Measurements from ENCODE around the gene SEMA6D. TPM values are rescaled to one million over a fixed set of nuclear protein-coding genes. Genes with fewer than 3 reads are reported as not detected.

The SEMA6D gene
- total RNA-seq, 1 experiment from 2014 or later: 0.91 TPM

GRCh38 chr15:47732248-47732647 lies 14.9 kb downstream of the SEMA6D start:
- no TSS peak for BruUV-seq (replicated peaks)

GRCh38 chr15:47733085-47733484 lies 15.8 kb downstream of the SEMA6D start:
- Histone ChIP-seq H3K9ac (ENCODE audit: low read length) (no peak overlapping the region), H3K4me1 (ENCODE audit: insufficient read depth, low read length) (no peaks in the 10 kb centered on the region), H3K9me3 (ENCODE audit: low read length) (no peaks in the 10 kb centered on the region), H3K27ac (ENCODE audit: low read length) (no peak overlapping the region), H3K9me2 (replicated peaks; ENCODE audit: low read length) (no peaks in the 10 kb centered on the region), H3K36me3 (ENCODE audit: low read depth, low read length) (no peaks in the 10 kb centered on the region), H2AFZ (ENCODE audit: low read length) (no peak overlapping the region), H3F3A (ENCODE audit: low read length, unreplicated experiment) (no peaks in the 10 kb centered on the region), H3K4me2 (ENCODE audit: low read length) (no peak overlapping the region), H3K4me3 (ENCODE audit: low read length) (no peak overlapping the region), H4K20me1 (ENCODE audit: low read length) (no peaks in the 10 kb centered on the region), H3K79me2 (ENCODE audit: low read length) (no peaks in the 10 kb centered on the region), H3K27me3 (ENCODE audit: low read length) (no peaks in the 10 kb centered on the region)
- no TSS peak for BruUV-seq (replicated peaks)
- intact Hi-C loops (cut with micrococcal nuclease): no loop called here
- DNase-seq (no peak), ATAC-seq (no peak)
- TF ChIP-seq EZH2phosphoT487 (IDR thresholded peaks at IDR 0.05; ENCODE audit: borderline replicate concordance, low read length) (no peak), EZH2 (IDR thresholded peaks at IDR 0.05; ENCODE audit: low read length, unreplicated experiment) (no peak)
- TF ChIP-seq, protein P1, sequence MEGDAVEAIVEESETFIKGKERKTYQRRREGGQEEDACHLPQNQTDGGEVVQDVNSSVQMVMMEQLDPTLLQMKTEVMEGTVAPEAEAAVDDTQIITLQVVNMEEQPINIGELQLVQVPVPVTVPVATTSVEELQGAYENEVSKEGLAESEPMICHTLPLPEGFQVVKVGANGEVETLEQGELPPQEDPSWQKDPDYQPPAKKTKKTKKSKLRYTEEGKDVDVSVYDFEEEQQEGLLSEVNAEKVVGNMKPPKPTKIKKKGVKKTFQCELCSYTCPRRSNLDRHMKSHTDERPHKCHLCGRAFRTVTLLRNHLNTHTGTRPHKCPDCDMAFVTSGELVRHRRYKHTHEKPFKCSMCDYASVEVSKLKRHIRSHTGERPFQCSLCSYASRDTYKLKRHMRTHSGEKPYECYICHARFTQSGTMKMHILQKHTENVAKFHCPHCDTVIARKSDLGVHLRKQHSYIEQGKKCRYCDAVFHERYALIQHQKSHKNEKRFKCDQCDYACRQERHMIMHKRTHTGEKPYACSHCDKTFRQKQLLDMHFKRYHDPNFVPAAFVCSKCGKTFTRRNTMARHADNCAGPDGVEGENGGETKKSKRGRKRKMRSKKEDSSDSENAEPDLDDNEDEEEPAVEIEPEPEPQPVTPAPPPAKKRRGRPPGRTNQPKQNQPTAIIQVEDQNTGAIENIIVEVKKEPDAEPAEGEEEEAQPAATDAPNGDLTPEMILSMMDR (conservative IDR thresholded peaks at IDR 0.05; ENCODE audit: low read depth, low read length): no peak
- ChIA-PET CTCF (no interaction called here), POLR2A (ENCODE audit: unreplicated experiment) (no interaction called here)

More at GRCh38 chr15:47732248-47732647, 14.9 kb downstream of the SEMA6D start:
- Histone ChIP-seq H3K4me3 (ENCODE audit: low read length) (no peak overlapping the region), H2AFZ (ENCODE audit: low read length) (no peak overlapping the region), H3K9me3 (ENCODE audit: low read length) (no peaks in the 10 kb centered on the region), H3F3A (ENCODE audit: low read length, unreplicated experiment) (no peaks in the 10 kb centered on the region), H3K27ac (ENCODE audit: low read length) (no peak overlapping the region), H4K20me1 (ENCODE audit: low read length) (no peaks in the 10 kb centered on the region), H3K27me3 (ENCODE audit: low read length) (no peaks in the 10 kb centered on the region), H3K4me2 (ENCODE audit: low read length) (no peak overlapping the region), H3K9ac (ENCODE audit: low read length) (no peak overlapping the region), H3K36me3 (ENCODE audit: low read depth, low read length) (no peaks in the 10 kb centered on the region), H3K79me2 (ENCODE audit: low read length) (no peaks in the 10 kb centered on the region), H3K4me1 (ENCODE audit: insufficient read depth, low read length) (no peaks in the 10 kb centered on the region), H3K9me2 (replicated peaks; ENCODE audit: low read length) (no peaks in the 10 kb centered on the region)
- ATAC-seq (no peak), DNase-seq (no peak)
- intact Hi-C loops (cut with micrococcal nuclease): no loop called here
- TF ChIP-seq EZH2phosphoT487 (IDR thresholded peaks at IDR 0.05; ENCODE audit: borderline replicate concordance, low read length): no peak
- TF ChIP-seq, protein P1 (conservative IDR thresholded peaks at IDR 0.05; ENCODE audit: low read depth, low read length): no peak
- TF ChIP-seq EZH2 (IDR thresholded peaks at IDR 0.05; ENCODE audit: low read length, unreplicated experiment): no peak
- CTCF ChIA-PET: no interaction called here
- POLR2A ChIA-PET (ENCODE audit: unreplicated experiment): no interaction called here

DNA sequence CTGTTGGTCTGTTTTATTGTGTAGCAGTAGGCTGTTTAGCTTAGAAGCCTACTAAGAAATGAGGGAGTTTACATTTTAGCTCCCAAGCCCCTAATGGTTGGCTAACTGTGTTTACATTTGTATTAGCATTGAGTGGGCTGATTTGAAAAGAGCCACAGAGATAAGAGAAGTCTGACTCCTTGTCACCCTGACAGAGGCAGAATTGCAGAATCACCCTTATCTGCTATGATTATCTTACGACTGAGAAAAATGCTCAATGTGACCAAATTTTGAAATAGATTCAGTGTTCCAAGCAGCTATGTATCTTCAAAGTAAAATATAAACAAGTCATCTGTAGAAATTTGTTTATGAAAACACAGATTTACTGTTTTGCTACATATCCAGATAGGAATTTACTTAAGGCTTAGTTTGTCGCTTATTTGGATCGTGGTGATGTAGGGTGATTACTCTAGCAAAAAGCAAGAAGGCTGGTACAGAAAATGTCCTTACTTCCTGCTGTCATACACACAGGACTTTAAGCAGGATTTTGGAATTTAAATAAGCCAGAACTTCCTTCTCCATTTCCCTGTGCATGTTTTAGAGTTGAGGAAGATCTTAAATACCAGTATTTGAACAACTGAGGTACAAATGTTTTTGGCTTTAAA lies 19.0 kb downstream of the SEMA6D start:
- Histone ChIP-seq H3F3A (ENCODE audit: low read length, unreplicated experiment) (no peaks in the 10 kb centered on the region), H4K20me1 (ENCODE audit: low read length) (no peaks in the 10 kb centered on the region), H3K4me2 (ENCODE audit: low read length) (no peak overlapping the region), H3K9me2 (replicated peaks; ENCODE audit: low read length) (no peaks in the 10 kb centered on the region), H3K36me3 (ENCODE audit: low read depth, low read length) (no peaks in the 10 kb centered on the region), H2AFZ (ENCODE audit: low read length) (no peak overlapping the region), H3K27ac (ENCODE audit: low read length) (no peak overlapping the region), H3K79me2 (ENCODE audit: low read length) (no peaks in the 10 kb centered on the region), H3K9me3 (ENCODE audit: low read length) (no peaks in the 10 kb centered on the region), H3K27me3 (ENCODE audit: low read length) (no peaks in the 10 kb centered on the region), H3K4me1 (ENCODE audit: insufficient read depth, low read length) (no peaks in the 10 kb centered on the region), H3K4me3 (ENCODE audit: low read length) (no peak overlapping the region), H3K9ac (ENCODE audit: low read length) (no peak overlapping the region)
- BruUV-seq (replicated peaks): no TSS peak
- CTCF ChIA-PET: no interaction called here
- ATAC-seq (no peak), DNase-seq (no peak)
- intact Hi-C loops (cut with micrococcal nuclease): no loop called here
- TF ChIP-seq, protein P1 (conservative IDR thresholded peaks at IDR 0.05; ENCODE audit: low read depth, low read length): no peak
- TF ChIP-seq EZH2 (IDR thresholded peaks at IDR 0.05; ENCODE audit: low read length, unreplicated experiment) (no peak), EZH2phosphoT487 (IDR thresholded peaks at IDR 0.05; ENCODE audit: borderline replicate concordance, low read length) (no peak)
- POLR2A ChIA-PET (ENCODE audit: unreplicated experiment): no interaction called here
